GM04503 (cell line): ENCODE data around the gene GMCL2.

ENCODE experiments used
- DNase-seq: peaks from one replicate; pipeline ENCODE4 v3.0.0-alpha.2; 2012; ENCODE audit warnings: low read depth

GMCL2 gene

GRCh38 chr5:178136990-178137389 is 50.2 kb downstream of the GMCL2 start:
- no peak for DNase-seq
